Gastrocnemius medialis (tissue), 4 donors: ENCODE results near the gene ITPRIP. TPM values are rescaled to one million over a fixed set of nuclear protein-coding genes. Genes with fewer than 3 reads are reported as not detected.

Experiments used
- ATAC-seq, 2 donors: fragments of 150-250 bp; one replicate each; pipeline ENCODE4 v1.9.1; 2016
- DNase-seq, 2 donors: peaks; one replicate each; pipeline ENCODE4 v3.0.0-alpha.2; 2019
- H3K27ac ChIP-seq, 4 donors: fragments of 200-600 bp; sonication (generic); 1 replicate in 1 of 4; 2 replicates in 3 of 4; pipeline ENCODE4 v1.5.1; 2016 to 2018; ENCODE audit warnings: mild to moderate bottlenecking in 2 of 4, moderate library complexity in 1 of 4
- H3K27me3 ChIP-seq, 3 donors: fragments of 200-600 bp; sonication (generic) in 2 of 3; 1 replicate in 1 of 3; 2 replicates in 2 of 3; pipeline versions ENCODE4 v1.5.1 to v1.6.0; 2016 to 2019; ENCODE audit warnings: mild to moderate bottlenecking in 1 of 3, moderate library complexity in 1 of 3
- H3K36me3 ChIP-seq, 2 donors: fragments of 200-600 bp; sonication (generic) in 1 of 2; one replicate each; pipeline ENCODE4 v1.5.1; 2017 to 2018
- H3K4me1 ChIP-seq, 2 donors: fragments of 200-600 bp; sonication (generic) in 1 of 2; one replicate each; pipeline ENCODE4 v1.5.1; 2016 to 2017; ENCODE audit warnings: mild to moderate bottlenecking in 2 of 2
- H3K4me3 ChIP-seq, 4 donors: fragments of 200-600 bp; sonication (generic) in 3 of 4; 1 replicate in 1 of 4; 2 replicates in 3 of 4; pipeline ENCODE4 v1.5.1; 2016 to 2019; ENCODE audit warnings: mild to moderate bottlenecking in 2 of 4
- H3K9me3 ChIP-seq, 3 donors: fragments of 200-600 bp; sonication (generic) in 2 of 3; 1 replicate in 1 of 3; 2 replicates in 2 of 3; pipeline ENCODE4 v1.5.1; 2016 to 2019
- CTCF ChIP-seq, 5 experiments: fragments of 450-650 bp in 3 of 5; fragments of 200-600 bp in 2 of 5; sonication (generic) in 2 of 5; IDR thresholded peaks in 4 of 5; conservative IDR thresholded peaks in 1 of 5; 1 replicate in 4 of 5; 2 replicates in 1 of 5; pipeline ENCODE4 v1.5.1; 2016 to 2019; ENCODE audit warnings: antibody characterized with exemption in 5 of 5, mild to moderate bottlenecking in 3 of 5, moderate library complexity in 3 of 5
- POLR2A ChIP-seq, 2 donors: fragments of 450-650 bp; IDR thresholded peaks; one replicate each; pipeline ENCODE4 v1.6.1; 2017; ENCODE audit warnings: antibody characterized with exemption in 2 of 2, mild to moderate bottlenecking in 2 of 2, moderate library complexity in 2 of 2
- in situ Hi-C, 4 donors: fragments of 200-750 bp; cut with MboI; loops; one replicate each; pipeline versions ENCODE4 v1.15.0 to v1.8.0; 2017; ENCODE audit warnings: low sequenced_read_pairs in 4 of 4
- intact Hi-C: fragments of 100-400 bp; cut with DNase I; formaldehyde crosslinking; loops from one replicate; pipeline ENCODE4 v1.15.1; 2023; ENCODE audit warnings: low total_unique reads
- total RNA-seq, 4 donors: library from RNA; depleted of rRNA; stranded (reverse); fragments of >200 nt; gene quantifications; one replicate each; pipeline versions ENCODE4 v1.1.0 to v1.2.3, GENCODE V29; 2016

ITPRIP gene
- total RNA-seq, 4 donors from 2014 or later, result 5.0 to 19.9 (median 7.9) TPM

- Histone ChIP-seq H3K27me3 (no peaks in the 10 kb centered on the region), H3K9me3 (no peaks in the 10 kb centered on the region), H3K4me3 (no peak overlapping the region), H3K4me1 (peaks cover 55 to 65% of the 10 kb centered on the region in 2 donors), H3K27ac (peak overlapping the region; percentile 72 to 75 (median 74)), H3K36me3 (no peaks in the 10 kb centered on the region)
- in situ Hi-C loops, result loop anchor here in 2 of 4 donors (5.0 kb wide), 1 partner anchor 43 kb away; no protein-coding TSS in a partner anchor
- no peak for ATAC-seq
- intact Hi-C loops, result loop anchor here (2.0 kb wide), 1 partner anchor 34 kb away; the partner anchor contains the start of gene ITPRIP
- TF ChIP-seq CTCF (IDR thresholded peaks at IDR 0.05 in 4 of 5, conservative IDR thresholded peaks at IDR 0.05 in 1 of 5) (no peak), POLR2A (IDR thresholded peaks at IDR 0.05) (no peak)
- no peak for DNase-seq
Observed at GRCh38 chr10:104304356-104304745, 33.9 kb downstream of the ITPRIP start.

- DNase-seq (no peak), ATAC-seq (no peak)
- in situ Hi-C loops (loop anchor here in 2 of 4 donors (5.0 kb wide), 1 partner anchor 44 kb away; no protein-coding TSS in a partner anchor), intact Hi-C loops (loop anchor here (2.0 kb wide), 1 partner anchor 35 kb away; the partner anchor contains the start of gene ITPRIP)
- H3K9me3 ChIP-seq, result no peaks in the 10 kb centered on the region
- H3K4me3 ChIP-seq, result no peak overlapping the region
- peaks cover 57 to 63% of the 10 kb centered on the region in 2 donors for H3K4me1 ChIP-seq
- peak overlapping the region in 2 of 4 donors; percentile 75 for H3K27ac ChIP-seq
- TF ChIP-seq POLR2A (IDR thresholded peaks at IDR 0.05), result no peak
- no peak for TF ChIP-seq CTCF (IDR thresholded peaks at IDR 0.05 in 4 of 5, conservative IDR thresholded peaks at IDR 0.05 in 1 of 5)
- no peaks in the 10 kb centered on the region for H3K36me3 ChIP-seq
- H3K27me3 ChIP-seq, result no peaks in the 10 kb centered on the region
Observed at GRCh38 chr10:104303594-104304355, 34.5 kb downstream of the ITPRIP start.

GRCh38 chr10:104301907-104302690 lies 36.2 kb downstream of the ITPRIP start:
- no peaks in the 10 kb centered on the region for H3K27me3 ChIP-seq
- H3K9me3 ChIP-seq, result no peaks in the 10 kb centered on the region
- TF ChIP-seq POLR2A (IDR thresholded peaks at IDR 0.05) (no peak), CTCF (IDR thresholded peaks at IDR 0.05 in 4 of 5, conservative IDR thresholded peaks at IDR 0.05 in 1 of 5) (no peak)
- peak overlapping the region in 1 of 4 donors; percentile 77 for H3K27ac ChIP-seq
- H3K36me3 ChIP-seq, result no peaks in the 10 kb centered on the region
- H3K4me3 ChIP-seq, result no peak overlapping the region
- ATAC-seq (no peak), DNase-seq (no peak)
- peaks cover 56 to 57% of the 10 kb centered on the region in 2 donors for H3K4me1 ChIP-seq
- in situ Hi-C loops (loop anchor here in 2 of 4 donors (5.0 kb wide), 1 partner anchor 45 kb away; no protein-coding TSS in a partner anchor), intact Hi-C loops (no loop called here)

- Histone ChIP-seq H3K36me3 (no peaks in the 10 kb centered on the region), H3K9me3 (no peaks in the 10 kb centered on the region), H3K27ac (peak overlapping the region; percentile 66 to 77 (median 74)), H3K4me3 (peak overlapping the region in 1 of 4 donors; percentile 3), H3K27me3 (no peaks in the 10 kb centered on the region), H3K4me1 (peaks cover 46 to 52% of the 10 kb centered on the region in 2 donors)
- intact Hi-C loops (loop anchor here (1.0 kb wide), 1 partner anchor 10 kb away; no protein-coding TSS in a partner anchor), in situ Hi-C loops (loop anchor here in 2 of 4 donors (5.0 kb wide), 1 partner anchor 46 kb away; no protein-coding TSS in a partner anchor)
- ATAC-seq, result peak; percentile 66 to 83
- peak; percentile 76 to 77 for DNase-seq
- TF ChIP-seq CTCF (IDR thresholded peaks at IDR 0.05 in 4 of 5, conservative IDR thresholded peaks at IDR 0.05 in 1 of 5) (peak in 2 of 5 experiments; percentile 7 to 26), POLR2A (IDR thresholded peaks at IDR 0.05) (peak; percentile 0 to 23)
Observed at GRCh38 chr10:104300736-104301292, 37.5 kb downstream of the ITPRIP start.
